ENCODE measurements around the gene L3HYPDH. TPM values are rescaled to one million over a fixed set of nuclear protein-coding genes. Genes with fewer than 3 reads are reported as not detected.

Gene L3HYPDH
- polyA plus RNA-seq, 1 donor from 2014 or later: 14.9 TPM

DNA sequence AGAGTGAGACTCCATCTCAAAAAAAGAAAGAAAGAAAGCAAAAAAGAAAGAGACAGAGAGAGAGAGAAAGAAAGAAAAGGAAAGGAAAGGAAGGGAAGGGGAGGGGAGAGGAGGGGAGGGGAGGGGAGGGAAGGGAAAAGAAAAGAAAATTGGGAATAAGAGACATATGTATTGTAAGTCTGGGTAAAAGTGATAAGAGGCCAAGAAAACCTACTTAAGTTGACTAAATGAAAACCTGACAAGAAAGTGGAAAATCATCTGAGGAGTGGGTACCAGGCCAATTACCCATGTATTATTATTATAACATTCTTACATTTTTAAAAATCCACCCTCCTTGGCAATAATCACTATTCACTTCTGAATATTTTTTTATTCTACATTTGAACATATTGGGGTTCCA lies 46.1 kb upstream of the L3HYPDH start:
- no peaks in the 10 kb centered on the region for H3F3A ChIP-seq (ENCODE audit: insufficient read depth, low read length, poor library complexity, severe bottlenecking)
- no peak overlapping the region for H3K27ac ChIP-seq (ENCODE audit: low read length)
- H3K4me3 ChIP-seq (ENCODE audit: low read length): no peak overlapping the region
- no peaks in the 10 kb centered on the region for H3K9me2 ChIP-seq (ENCODE audit: insufficient read depth, low read length)
- no peak overlapping the region for H2AFZ ChIP-seq (ENCODE audit: low read depth, low read length)
- no peak for TF ChIP-seq MXI1 (conservative IDR thresholded peaks at IDR 0.05; ENCODE audit: poor library complexity, severe bottlenecking)
- TF ChIP-seq RAD21 (conservative IDR thresholded peaks at IDR 0.05): no peak
- no peak for TF ChIP-seq POLR2AphosphoS5 (IDR thresholded peaks at IDR 0.05)
- no peak for TF ChIP-seq EZH2 (IDR thresholded peaks at IDR 0.05; ENCODE audit: borderline replicate concordance, insufficient read depth, low read length, poor library complexity, severe bottlenecking)
- TF ChIP-seq, protein P1, sequence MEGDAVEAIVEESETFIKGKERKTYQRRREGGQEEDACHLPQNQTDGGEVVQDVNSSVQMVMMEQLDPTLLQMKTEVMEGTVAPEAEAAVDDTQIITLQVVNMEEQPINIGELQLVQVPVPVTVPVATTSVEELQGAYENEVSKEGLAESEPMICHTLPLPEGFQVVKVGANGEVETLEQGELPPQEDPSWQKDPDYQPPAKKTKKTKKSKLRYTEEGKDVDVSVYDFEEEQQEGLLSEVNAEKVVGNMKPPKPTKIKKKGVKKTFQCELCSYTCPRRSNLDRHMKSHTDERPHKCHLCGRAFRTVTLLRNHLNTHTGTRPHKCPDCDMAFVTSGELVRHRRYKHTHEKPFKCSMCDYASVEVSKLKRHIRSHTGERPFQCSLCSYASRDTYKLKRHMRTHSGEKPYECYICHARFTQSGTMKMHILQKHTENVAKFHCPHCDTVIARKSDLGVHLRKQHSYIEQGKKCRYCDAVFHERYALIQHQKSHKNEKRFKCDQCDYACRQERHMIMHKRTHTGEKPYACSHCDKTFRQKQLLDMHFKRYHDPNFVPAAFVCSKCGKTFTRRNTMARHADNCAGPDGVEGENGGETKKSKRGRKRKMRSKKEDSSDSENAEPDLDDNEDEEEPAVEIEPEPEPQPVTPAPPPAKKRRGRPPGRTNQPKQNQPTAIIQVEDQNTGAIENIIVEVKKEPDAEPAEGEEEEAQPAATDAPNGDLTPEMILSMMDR (IDR thresholded peaks at IDR 0.05; ENCODE audit: poor library complexity, severe bottlenecking): no peak
- no peak for TF ChIP-seq EP300 (conservative IDR thresholded peaks at IDR 0.05; ENCODE audit: poor library complexity, severe bottlenecking)
- H4K20me1 ChIP-seq (ENCODE audit: insufficient read depth): no peaks in the 10 kb centered on the region
- no peaks in the 10 kb centered on the region for H3K36me3 ChIP-seq (ENCODE audit: insufficient read depth, low read length)
- H3K4me2 ChIP-seq (ENCODE audit: low read length): no peak overlapping the region
- no peak overlapping the region for H3K9ac ChIP-seq (ENCODE audit: low read length)
- no peaks in the 10 kb centered on the region for H3K79me2 ChIP-seq (replicated peaks; ENCODE audit: insufficient read depth, low read length)
- no peaks in the 10 kb centered on the region for H3K9me3 ChIP-seq (ENCODE audit: low read length)
- H3K27me3 ChIP-seq (ENCODE audit: insufficient read depth, low read depth, low read length): no peaks in the 10 kb centered on the region

- Histone ChIP-seq H3K9me2 (ENCODE audit: insufficient read depth, low read length) (no peaks in the 10 kb centered on the region), H3F3A (ENCODE audit: insufficient read depth, low read length, poor library complexity, severe bottlenecking) (no peaks in the 10 kb centered on the region), H3K4me3 (ENCODE audit: low read length) (no peak overlapping the region), H3K9ac (ENCODE audit: low read length) (no peak overlapping the region), H4K20me1 (ENCODE audit: insufficient read depth) (no peaks in the 10 kb centered on the region), H3K36me3 (ENCODE audit: insufficient read depth, low read length) (no peaks in the 10 kb centered on the region), H3K27me3 (ENCODE audit: insufficient read depth, low read depth, low read length) (no peaks in the 10 kb centered on the region), H3K4me2 (ENCODE audit: low read length) (no peak overlapping the region), H3K27ac (ENCODE audit: low read length) (no peak overlapping the region), H2AFZ (ENCODE audit: low read depth, low read length) (no peak overlapping the region), H3K79me2 (replicated peaks; ENCODE audit: insufficient read depth, low read length) (no peaks in the 10 kb centered on the region), H3K9me3 (ENCODE audit: low read length) (no peaks in the 10 kb centered on the region)
- TF ChIP-seq RAD21 (conservative IDR thresholded peaks at IDR 0.05): no peak
- no peak for TF ChIP-seq POLR2AphosphoS5 (IDR thresholded peaks at IDR 0.05)
- TF ChIP-seq, protein P1 (IDR thresholded peaks at IDR 0.05; ENCODE audit: poor library complexity, severe bottlenecking): no peak
- no peak for TF ChIP-seq TAF1 (IDR thresholded peaks at IDR 0.05; ENCODE audit: low read depth)
- TF ChIP-seq REST (IDR thresholded peaks at IDR 0.05; ENCODE audit: borderline replicate concordance): no peak
- no peak for TF ChIP-seq SMC3 (conservative IDR thresholded peaks at IDR 0.05; ENCODE audit: poor library complexity)
- no peak for TF ChIP-seq MXI1 (conservative IDR thresholded peaks at IDR 0.05; ENCODE audit: poor library complexity, severe bottlenecking)
Measured at GRCh38 chr14:59529189-59529588, 45.0 kb upstream of the L3HYPDH start.
